OCI-LY7 (cell line): ENCODE results near the gene ZNF835.

ENCODE experiments used
- EZH2phosphoT487 ChIP-seq: fragments of 200-600 bp; sonication (generic); IDR thresholded peaks from 2 replicates; pipeline ENCODE4 v1.6.1; 2018; ENCODE audit warnings: low read depth, borderline replicate concordance, mild to moderate bottlenecking, mixed run types, antibody characterized with exemption, low read length, moderate library complexity, mixed read lengths
- TF ChIP-seq, protein P1 (sequence below): fragments of 200-600 bp; sonication (generic); conservative IDR thresholded peaks from 2 replicates; pipeline ENCODE4 v1.5.1; 2014; ENCODE audit warnings: mild to moderate bottlenecking, antibody characterized with exemption, low read length, moderate library complexity, mixed read lengths

DNA sequence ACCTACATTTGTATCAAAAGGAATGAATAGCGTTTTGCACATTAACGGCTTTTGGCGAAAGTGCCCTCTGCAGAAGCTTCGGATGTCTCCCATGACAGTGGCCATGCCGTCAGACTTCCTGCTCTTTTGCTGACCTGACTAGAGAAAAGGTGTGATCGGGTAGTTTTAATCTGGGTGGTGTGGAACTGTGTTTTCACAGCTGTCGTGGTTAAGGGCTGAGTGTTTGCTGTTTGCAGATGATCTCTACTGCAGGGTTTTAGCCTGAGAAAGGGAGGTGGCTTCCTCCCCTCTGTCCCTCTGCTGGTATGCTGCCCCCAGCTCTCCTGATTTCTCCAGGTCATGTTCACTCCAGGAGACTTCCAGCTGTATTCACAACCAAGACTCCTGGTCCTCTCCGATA lies 54.0 kb downstream of the ZNF835 start:
- TF ChIP-seq, protein P1, sequence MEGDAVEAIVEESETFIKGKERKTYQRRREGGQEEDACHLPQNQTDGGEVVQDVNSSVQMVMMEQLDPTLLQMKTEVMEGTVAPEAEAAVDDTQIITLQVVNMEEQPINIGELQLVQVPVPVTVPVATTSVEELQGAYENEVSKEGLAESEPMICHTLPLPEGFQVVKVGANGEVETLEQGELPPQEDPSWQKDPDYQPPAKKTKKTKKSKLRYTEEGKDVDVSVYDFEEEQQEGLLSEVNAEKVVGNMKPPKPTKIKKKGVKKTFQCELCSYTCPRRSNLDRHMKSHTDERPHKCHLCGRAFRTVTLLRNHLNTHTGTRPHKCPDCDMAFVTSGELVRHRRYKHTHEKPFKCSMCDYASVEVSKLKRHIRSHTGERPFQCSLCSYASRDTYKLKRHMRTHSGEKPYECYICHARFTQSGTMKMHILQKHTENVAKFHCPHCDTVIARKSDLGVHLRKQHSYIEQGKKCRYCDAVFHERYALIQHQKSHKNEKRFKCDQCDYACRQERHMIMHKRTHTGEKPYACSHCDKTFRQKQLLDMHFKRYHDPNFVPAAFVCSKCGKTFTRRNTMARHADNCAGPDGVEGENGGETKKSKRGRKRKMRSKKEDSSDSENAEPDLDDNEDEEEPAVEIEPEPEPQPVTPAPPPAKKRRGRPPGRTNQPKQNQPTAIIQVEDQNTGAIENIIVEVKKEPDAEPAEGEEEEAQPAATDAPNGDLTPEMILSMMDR = no peak
- no peak for TF ChIP-seq EZH2phosphoT487
